ENCODE results near the gene BMAL2. TPM values are rescaled to one million over a fixed set of nuclear protein-coding genes. Genes with fewer than 3 reads are reported as not detected.
A peak's percentile ranks its signal among the peaks of the same experiment; 100 is the strongest.

Gene BMAL2, protein sequence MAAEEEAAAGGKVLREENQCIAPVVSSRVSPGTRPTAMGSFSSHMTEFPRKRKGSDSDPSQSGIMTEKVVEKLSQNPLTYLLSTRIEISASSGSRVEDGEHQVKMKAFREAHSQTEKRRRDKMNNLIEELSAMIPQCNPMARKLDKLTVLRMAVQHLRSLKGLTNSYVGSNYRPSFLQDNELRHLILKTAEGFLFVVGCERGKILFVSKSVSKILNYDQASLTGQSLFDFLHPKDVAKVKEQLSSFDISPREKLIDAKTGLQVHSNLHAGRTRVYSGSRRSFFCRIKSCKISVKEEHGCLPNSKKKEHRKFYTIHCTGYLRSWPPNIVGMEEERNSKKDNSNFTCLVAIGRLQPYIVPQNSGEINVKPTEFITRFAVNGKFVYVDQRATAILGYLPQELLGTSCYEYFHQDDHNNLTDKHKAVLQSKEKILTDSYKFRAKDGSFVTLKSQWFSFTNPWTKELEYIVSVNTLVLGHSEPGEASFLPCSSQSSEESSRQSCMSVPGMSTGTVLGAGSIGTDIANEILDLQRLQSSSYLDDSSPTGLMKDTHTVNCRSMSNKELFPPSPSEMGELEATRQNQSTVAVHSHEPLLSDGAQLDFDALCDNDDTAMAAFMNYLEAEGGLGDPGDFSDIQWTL
- 2.6 TPM for total RNA-seq

DNA sequence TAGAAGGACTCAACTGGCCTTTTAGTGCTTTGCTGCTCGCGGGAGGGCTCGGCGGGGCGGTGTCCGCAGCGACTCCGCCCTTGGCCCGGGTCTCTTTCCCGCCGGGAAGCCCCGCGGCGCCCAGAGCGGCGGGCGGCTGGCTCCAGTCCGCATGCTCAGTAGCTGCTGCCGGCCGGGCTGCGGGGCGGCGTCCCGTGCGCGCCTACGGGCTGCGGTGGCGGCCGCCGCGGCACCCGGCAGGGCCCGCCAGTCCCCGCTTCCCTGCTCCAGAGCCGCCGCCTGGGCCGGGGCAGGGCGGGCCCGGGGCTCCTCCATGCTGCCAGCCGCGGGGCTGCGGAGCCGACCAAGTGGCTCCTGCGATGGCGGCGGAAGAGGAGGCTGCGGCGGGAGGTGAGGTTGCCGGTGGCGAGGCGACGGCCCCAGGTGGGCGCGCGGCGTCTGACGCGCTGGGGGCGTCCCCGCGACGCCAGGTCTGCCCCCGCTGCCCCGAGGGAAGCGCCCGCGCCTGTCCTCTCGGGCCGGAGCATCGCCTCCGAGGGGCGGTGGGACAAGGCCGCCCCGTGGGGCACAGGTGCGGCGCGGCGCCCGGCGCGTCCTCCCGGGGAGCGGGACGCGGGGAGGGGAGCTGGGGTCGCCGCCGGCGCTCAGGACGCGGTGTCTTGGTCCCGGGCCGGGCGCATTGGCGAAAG, at the start of gene BMAL2:
Gene BMAL2 (plus strand): TSS at position 123 of the 689 bp plus-strand sequence. CDS start 237 bp downstream, at position 360.
- DNase-seq (ENCODE audit: low spot score), result peak; percentile 60
- peak; percentile 75 for ATAC-seq

DNA sequence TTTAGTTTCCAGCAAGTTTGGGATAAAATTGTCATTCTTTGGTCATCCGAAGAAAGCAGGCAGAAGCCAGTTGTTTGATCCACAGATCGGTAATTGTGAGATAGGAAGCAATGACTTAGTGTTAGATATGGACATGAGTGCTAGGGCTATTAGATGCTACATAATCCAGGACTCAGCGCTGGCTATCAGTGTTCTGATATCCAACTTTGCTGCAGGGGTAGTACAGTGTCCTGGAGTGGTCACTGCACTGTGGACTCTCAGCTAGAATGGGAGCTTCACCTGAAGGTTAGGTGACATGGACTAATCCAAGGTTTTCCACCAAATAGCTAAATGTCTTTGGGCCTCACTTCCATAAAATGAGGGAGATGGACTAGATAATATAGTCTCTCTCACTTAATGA, 48.6 kb upstream of the BMAL2 start:
- no peak for DNase-seq (ENCODE audit: low spot score)
- no peak for ATAC-seq

DNA sequence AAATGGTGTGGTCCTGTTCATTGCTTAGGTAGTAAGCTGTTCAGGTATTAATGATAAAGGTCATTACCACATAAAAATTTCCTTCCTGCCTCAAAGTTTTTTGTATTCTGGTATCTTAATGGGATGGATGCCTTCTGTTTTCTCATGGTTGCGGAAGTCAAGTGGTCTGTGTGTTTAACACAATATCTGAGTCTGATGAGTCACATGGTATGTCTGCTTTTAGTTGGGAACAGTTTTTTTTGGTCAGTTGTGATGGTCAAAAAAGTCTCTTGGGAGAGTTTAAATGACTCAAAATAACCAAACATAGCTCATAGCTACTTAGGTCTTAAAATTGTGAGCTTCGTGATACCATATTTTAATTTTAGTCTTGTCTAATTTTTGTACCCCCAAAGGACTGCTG, 47.9 kb upstream of the BMAL2 start:
- DNase-seq (ENCODE audit: low spot score) (no peak), ATAC-seq (no peak)

GRCh38 chr12:27285403-27285802, 47.2 kb upstream of the BMAL2 start:
- no peak for ATAC-seq
- DNase-seq (ENCODE audit: low spot score), result no peak

DNA sequence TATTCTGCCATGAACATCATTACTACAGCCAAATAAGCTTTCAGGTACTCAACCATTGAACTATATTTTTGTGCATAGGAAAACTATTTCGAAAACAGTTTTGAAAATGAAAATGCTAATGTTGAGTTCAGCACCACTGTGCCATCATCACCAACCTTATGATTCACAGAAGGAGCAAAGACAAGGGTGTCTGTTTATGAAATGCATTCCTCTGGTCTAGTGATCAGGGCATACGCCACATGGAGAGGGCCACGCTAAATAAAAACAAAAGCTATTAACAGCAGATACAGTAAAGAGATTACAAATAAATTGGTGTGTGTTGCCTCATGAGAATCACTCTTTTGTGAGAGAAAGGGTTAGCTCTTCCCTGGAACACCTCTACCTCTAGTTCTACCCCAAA, 43.2 kb upstream of the BMAL2 start:
- ATAC-seq, result no peak

GRCh38 chr12:27290501-27291168, 42.0 kb upstream of the BMAL2 start:
- no peak for DNase-seq (ENCODE audit: low spot score)
- no peak for ATAC-seq

More for the DNA sequence above, 43.2 kb upstream of the BMAL2 start:
- DNase-seq (ENCODE audit: low spot score), result no peak

DNA sequence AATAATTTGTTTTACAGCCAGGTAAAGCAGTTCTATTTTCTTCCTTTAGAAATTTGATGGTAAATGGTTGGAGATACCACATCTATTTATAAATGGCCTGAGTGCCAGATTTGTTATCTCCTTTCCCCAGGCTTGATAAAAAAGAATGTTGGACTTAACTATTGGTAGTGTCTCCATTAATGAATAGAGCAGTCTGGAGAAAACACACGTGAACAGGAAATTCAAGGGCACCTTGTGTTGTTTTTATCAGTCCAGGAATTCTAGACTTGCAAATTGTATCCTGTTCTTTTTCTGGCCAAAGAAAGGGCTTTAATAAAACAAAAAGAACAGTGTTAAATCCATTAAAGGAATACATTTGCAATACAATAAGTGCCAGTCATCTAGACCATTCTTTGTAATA, 40.8 kb upstream of the BMAL2 start:
- DNase-seq (ENCODE audit: low spot score), result no peak
- ATAC-seq, result no peak

- DNase-seq (ENCODE audit: low spot score) (no peak), ATAC-seq (no peak)
These were observed 39.9 kb upstream of the BMAL2 start for GRCh38 chr12:27292718-27293117.

- peak; percentile 91 for ATAC-seq
- peak; percentile 67 for DNase-seq (ENCODE audit: low spot score)
These were observed 39.2 kb upstream of the BMAL2 start for GRCh38 chr12:27293463-27293862.

- ATAC-seq (no peak), DNase-seq (ENCODE audit: low spot score) (no peak)
These were observed 36.0 kb upstream of the BMAL2 start for GRCh38 chr12:27296674-27297073.

GRCh38 chr12:27297566-27297965, 35.1 kb upstream of the BMAL2 start:
- DNase-seq (ENCODE audit: low spot score) (no peak), ATAC-seq (no peak)

- ATAC-seq (no peak), DNase-seq (ENCODE audit: low spot score) (no peak)
These were observed 33.5 kb upstream of the BMAL2 start for GRCh38 chr12:27299102-27299501.

DNA sequence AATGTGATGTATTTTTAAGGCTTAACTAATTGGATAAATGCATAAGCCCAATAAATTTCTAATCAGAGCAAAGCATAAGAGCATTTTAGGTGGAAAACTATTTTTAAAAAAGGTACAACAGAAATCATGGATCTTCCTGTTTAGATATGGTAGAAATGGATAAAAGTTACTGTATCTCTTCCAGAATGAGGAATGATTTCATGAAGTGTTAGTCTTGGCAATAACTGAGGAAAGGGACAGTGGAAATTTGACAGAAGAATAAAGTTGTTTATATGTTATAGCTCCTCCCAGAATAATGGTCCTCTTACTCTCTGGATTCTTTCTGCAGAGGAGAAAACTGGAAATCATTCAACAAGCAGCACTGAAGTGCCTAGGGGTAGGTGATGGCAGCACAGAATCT, 32.4 kb upstream of the BMAL2 start:
- ATAC-seq, result no peak

GRCh38 chr12:27303139-27304111, 29.2 kb upstream of the BMAL2 start:
- no peak for DNase-seq (ENCODE audit: low spot score)
- ATAC-seq, result peak; percentile 98

More for the DNA sequence above, 32.4 kb upstream of the BMAL2 start:
- DNase-seq (ENCODE audit: low spot score), result no peak

- ATAC-seq, result no peak
- DNase-seq (ENCODE audit: low spot score), result no peak
These were observed 27.8 kb upstream of the BMAL2 start for GRCh38 chr12:27304856-27305255.

DNA sequence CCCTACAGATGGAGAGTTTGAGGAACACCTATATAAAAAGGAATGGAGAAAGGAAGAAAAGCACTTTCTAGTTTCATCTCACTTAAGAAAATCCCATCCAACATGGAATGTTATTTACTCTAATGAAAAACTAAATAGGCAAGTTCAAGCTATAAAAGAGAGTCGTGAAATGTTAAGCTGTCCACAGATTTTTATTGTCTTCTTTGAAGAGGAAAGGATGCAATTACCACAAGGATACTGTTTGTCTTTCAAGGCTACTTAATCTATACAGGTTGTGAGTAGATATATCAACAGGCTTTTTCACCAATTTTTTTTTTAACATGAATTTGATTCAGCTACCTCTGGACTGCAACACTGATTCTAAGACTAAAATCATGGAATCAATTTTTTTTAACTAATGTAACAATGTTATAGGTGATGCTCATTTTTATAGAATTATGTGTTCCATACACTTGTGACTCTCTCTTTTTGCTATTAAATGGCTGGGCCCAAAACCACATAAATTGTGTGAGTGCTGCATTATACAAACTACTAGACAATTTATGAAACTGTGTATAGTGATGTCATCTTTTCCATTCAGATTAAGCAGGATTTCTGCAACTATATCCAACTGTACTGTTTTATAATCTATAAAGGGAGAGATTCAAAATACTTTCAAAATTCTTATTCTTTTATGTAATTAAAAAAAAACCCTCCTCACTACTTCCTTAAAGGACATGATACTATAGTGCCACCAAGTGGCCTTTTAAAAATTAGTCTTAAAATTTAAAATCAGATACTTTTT, 26.8 kb upstream of the BMAL2 start:
- DNase-seq (ENCODE audit: low spot score) (no peak), ATAC-seq (peak; percentile 40)

GRCh38 chr12:27309293-27309994, 23.2 kb upstream of the BMAL2 start:
- DNase-seq (ENCODE audit: low spot score), result no peak
- ATAC-seq, result no peak

DNA sequence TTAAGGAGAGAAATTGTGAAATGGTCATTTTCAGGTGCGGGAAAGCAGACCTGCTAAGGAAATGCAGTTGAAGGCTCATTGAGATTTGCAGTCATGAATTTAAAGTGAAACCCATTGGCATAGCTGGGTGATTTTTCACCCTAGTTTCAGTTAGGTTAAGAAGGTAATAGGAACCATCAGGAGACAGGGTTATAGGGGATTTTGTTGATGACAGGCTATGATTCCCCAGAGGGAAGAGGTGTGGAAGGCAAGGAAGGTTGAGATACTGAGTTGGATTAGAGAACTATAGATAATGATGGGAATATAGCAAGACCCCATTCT, 22.7 kb upstream of the BMAL2 start:
- DNase-seq (ENCODE audit: low spot score), result no peak
- no peak for ATAC-seq

GRCh38 chr12:27316947-27317346, 15.7 kb upstream of the BMAL2 start:
- ATAC-seq (no peak), DNase-seq (ENCODE audit: low spot score) (no peak)

All from left lobe of liver (tissue), 2 donors.